OCI-LY7 (cell line): ENCODE measurements around the gene STIM2. TPM values are rescaled to one million over a fixed set of nuclear protein-coding genes. Genes with fewer than 3 reads are reported as not detected.

Source experiments
- BruUV-seq: library from RNA; stranded (reverse); fragments of 400-500 nt; replicated peaks from 2 replicates; lab custom pipeline; 2021; lab: Mats Ljungman, UMichigan
- CTCF ChIA-PET: fragments of 300-600 bp; sonication (Branson Sonifier 250); formaldehyde crosslinking; loops from one replicate; lab custom pipeline; 2022; ENCODE audit warnings: antibody characterized with exemption; ENCODE audit not compliant: unreplicated experiment; lab: Charles Lee
- POLR2A ChIA-PET: fragments of 300-600 bp; sonication (Branson Sonifier 250); formaldehyde crosslinking; loops from one replicate; lab custom pipeline; 2022; ENCODE audit warnings: antibody characterized with exemption; lab: Charles Lee
- DNase-seq: peaks from one replicate; pipeline ENCODE4 v3.0.0-alpha.2; 2015; ENCODE audit warnings: low spot score
- H2AFZ ChIP-seq: fragments of 200-600 bp; sonication (generic), shearing (Covaris generic); 2 replicates; pipeline ENCODE4 v1.6.1; 2014; ENCODE audit warnings: mild to moderate bottlenecking, antibody characterized with exemption, low read length, moderate library complexity
- H3K27ac ChIP-seq: fragments of 200-600 bp; sonication (generic); 2 replicates; pipeline ENCODE4 v1.5.1; 2014; ENCODE audit warnings: mixed run types, low read depth, mild to moderate bottlenecking, moderate library complexity, low read length, inconsistent platforms; ENCODE audit not compliant: poor library complexity, severe bottlenecking
- H3K36me3 ChIP-seq: fragments of 200-600 bp; sonication (generic); 2 replicates; pipeline ENCODE4 v1.6.1; 2014; ENCODE audit warnings: mild to moderate bottlenecking, antibody characterized with exemption, low read length, moderate library complexity, mixed read lengths; ENCODE audit not compliant: insufficient read depth
- H3K4me1 ChIP-seq: fragments of 200-600 bp; sonication (generic); 2 replicates; pipeline ENCODE4 v1.5.1; 2014; ENCODE audit warnings: mild to moderate bottlenecking, low read length; ENCODE audit not compliant: insufficient read depth, poor library complexity, severe bottlenecking
- H3K4me2 ChIP-seq: fragments of 200-600 bp; sonication (generic); 2 replicates; pipeline ENCODE4 v1.6.1; 2014; ENCODE audit warnings: mild to moderate bottlenecking, low read length
- H3K4me3 ChIP-seq: fragments of 200-600 bp; sonication (generic); 2 replicates; pipeline ENCODE4 v1.5.1; 2014; ENCODE audit warnings: mild to moderate bottlenecking, low read depth, low read length; ENCODE audit not compliant: poor library complexity, severe bottlenecking
- H3K79me2 ChIP-seq: fragments of 200-600 bp; sonication (generic); 2 replicates; pipeline ENCODE4 v1.6.1; 2016; ENCODE audit warnings: low read depth, mild to moderate bottlenecking, low read length, moderate library complexity, mixed read lengths; ENCODE audit not compliant: insufficient read depth
- H3K9me2 ChIP-seq: fragments of 200-600 bp; sonication (generic); 2 replicates; pipeline ENCODE4 v1.6.1; 2016; ENCODE audit warnings: mild to moderate bottlenecking, low read length, mixed read lengths; ENCODE audit not compliant: insufficient read depth
- H3K9me3 ChIP-seq: fragments of 200-600 bp; sonication (generic); 2 replicates; pipeline ENCODE4 v1.6.1; 2014; ENCODE audit warnings: mild to moderate bottlenecking, mixed run types, low read length, mixed read lengths
- H4K20me1 ChIP-seq: fragments of 200-600 bp; sonication (generic); 2 replicates; pipeline ENCODE4 v1.6.1; 2014; ENCODE audit warnings: mild to moderate bottlenecking, antibody characterized with exemption, low read length, moderate library complexity, mixed read lengths; ENCODE audit not compliant: insufficient read depth
- EZH2phosphoT487 ChIP-seq: fragments of 200-600 bp; sonication (generic); IDR thresholded peaks from 2 replicates; pipeline ENCODE4 v1.6.1; 2018; ENCODE audit warnings: low read depth, borderline replicate concordance, mild to moderate bottlenecking, mixed run types, antibody characterized with exemption, low read length, moderate library complexity, mixed read lengths
- intact Hi-C: fragments of 100-400 bp; cut with micrococcal nuclease; formaldehyde crosslinking; loops from one replicate; pipeline ENCODE4 v1.10.0; 2022; ENCODE audit not compliant: unreplicated experiment
- total RNA-seq, 2 experiments: library from RNA; depleted of rRNA in 1 of 2; stranded (reverse); fragments of >200 nt in 1 of 2; shearing (Covaris generic) in 1 of 2; gene quantifications; 2 replicates each; pipeline ENCODE4 v1.2.3, GENCODE V29; 2014 to 2022
- TF ChIP-seq, protein P1 (sequence below): fragments of 200-600 bp; sonication (generic); conservative IDR thresholded peaks from 2 replicates; pipeline ENCODE4 v1.5.1; 2014; ENCODE audit warnings: mild to moderate bottlenecking, antibody characterized with exemption, low read length, moderate library complexity, mixed read lengths

Gene STIM2
- total RNA-seq, 2 experiments from 2014 or later, result 108 to 309 TPM

GRCh38 chr4:26827798-26828197 lies 32.8 kb upstream of the STIM2 start:
- POLR2A ChIA-PET, result interaction anchor here (0.6 to 14.4 kb wide), 22 partner anchors 9 to 1033 kb away, joined by 3 to 440 read pairs (median 8); partner anchors contain the start of gene STIM2
- Histone ChIP-seq H3K79me2 (peaks cover 17% of the 10 kb centered on the region; the same call in 1 of the 2 replicates), H3K9me3 (peaks cover 24% of the 10 kb centered on the region), H3K9me2 (no peaks in the 10 kb centered on the region), H4K20me1 (no peaks in the 10 kb centered on the region), H3K36me3 (peaks cover 20% of the 10 kb centered on the region), H3K27ac (peak overlapping the region; percentile 98), H3K4me1 (peaks cover 82% of the 10 kb centered on the region), H3K4me2 (peak overlapping the region; percentile 63), H3K4me3 (peak overlapping the region; percentile 59), H2AFZ (peak overlapping the region; percentile 53; the same call in 1 of the 2 replicates)
- no peak for TF ChIP-seq EZH2phosphoT487
- TF ChIP-seq, protein P1, sequence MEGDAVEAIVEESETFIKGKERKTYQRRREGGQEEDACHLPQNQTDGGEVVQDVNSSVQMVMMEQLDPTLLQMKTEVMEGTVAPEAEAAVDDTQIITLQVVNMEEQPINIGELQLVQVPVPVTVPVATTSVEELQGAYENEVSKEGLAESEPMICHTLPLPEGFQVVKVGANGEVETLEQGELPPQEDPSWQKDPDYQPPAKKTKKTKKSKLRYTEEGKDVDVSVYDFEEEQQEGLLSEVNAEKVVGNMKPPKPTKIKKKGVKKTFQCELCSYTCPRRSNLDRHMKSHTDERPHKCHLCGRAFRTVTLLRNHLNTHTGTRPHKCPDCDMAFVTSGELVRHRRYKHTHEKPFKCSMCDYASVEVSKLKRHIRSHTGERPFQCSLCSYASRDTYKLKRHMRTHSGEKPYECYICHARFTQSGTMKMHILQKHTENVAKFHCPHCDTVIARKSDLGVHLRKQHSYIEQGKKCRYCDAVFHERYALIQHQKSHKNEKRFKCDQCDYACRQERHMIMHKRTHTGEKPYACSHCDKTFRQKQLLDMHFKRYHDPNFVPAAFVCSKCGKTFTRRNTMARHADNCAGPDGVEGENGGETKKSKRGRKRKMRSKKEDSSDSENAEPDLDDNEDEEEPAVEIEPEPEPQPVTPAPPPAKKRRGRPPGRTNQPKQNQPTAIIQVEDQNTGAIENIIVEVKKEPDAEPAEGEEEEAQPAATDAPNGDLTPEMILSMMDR, result no peak
- CTCF ChIA-PET, result interaction anchor here (0.8 to 2.0 kb wide), 4 partner anchors 11 to 39 kb away, joined by 3 to 6 read pairs (median 4); no protein-coding TSS in a partner anchor
- BruUV-seq, result no TSS peak
- peak; percentile 53 for DNase-seq
- intact Hi-C loops, result loop anchor here (1.0 to 5.0 kb wide), 6 partner anchors 33 to 965 kb away; partner anchors contain the start of genes RBPJ, SEL1L3 and STIM2

DNA sequence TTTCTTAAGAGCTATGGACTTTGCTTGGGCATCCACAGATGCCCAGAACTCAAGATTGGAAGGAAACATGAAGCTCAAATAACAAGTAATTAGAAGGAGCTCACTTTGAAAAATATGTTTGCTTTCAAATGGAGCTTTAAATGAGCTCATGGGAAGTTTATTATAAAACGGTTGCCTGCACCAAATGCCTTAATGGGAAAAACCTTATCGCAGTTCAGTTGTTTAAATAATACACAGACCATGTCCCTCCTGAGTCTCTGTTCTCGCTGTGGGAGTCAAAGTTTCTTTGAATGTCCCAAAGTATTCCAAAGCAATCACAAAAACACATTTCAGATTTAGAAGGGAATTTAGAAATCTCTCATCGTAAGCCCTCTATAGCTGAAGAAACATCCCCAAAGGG lies 31.6 kb upstream of the STIM2 start:
- TF ChIP-seq, protein P1, result no peak
- TF ChIP-seq EZH2phosphoT487, result no peak
- peak overlapping the region; percentile 98 for H3K27ac ChIP-seq
- POLR2A ChIA-PET, result interaction anchor here (0.6 to 14.4 kb wide), 26 partner anchors 11 to 965 kb away, joined by 3 to 440 read pairs (median 6); partner anchors contain the start of genes STIM2 and TBC1D19
- H3K4me3 ChIP-seq, result peak overlapping the region; percentile 59
- peaks cover 93% of the 10 kb centered on the region for H3K4me1 ChIP-seq
- peaks cover 9% of the 10 kb centered on the region; the same call in 1 of the 2 replicates for H3K36me3 ChIP-seq
- peak overlapping the region; percentile 63 for H3K4me2 ChIP-seq
- peaks cover 17% of the 10 kb centered on the region; the same call in 1 of the 2 replicates for H3K79me2 ChIP-seq
- intact Hi-C loops, result loop anchor here (5.0 kb wide), 2 partner anchors 507 to 967 kb away; partner anchors contain the start of genes RBPJ and SEL1L3
- H3K9me2 ChIP-seq, result no peaks in the 10 kb centered on the region
- DNase-seq, result no peak
- BruUV-seq, result no TSS peak
- H2AFZ ChIP-seq, result peak overlapping the region; percentile 53; the same call in 1 of the 2 replicates
- H3K9me3 ChIP-seq, result peaks cover 11% of the 10 kb centered on the region
- CTCF ChIA-PET, result interaction anchor here (1.0 to 2.7 kb wide), 6 partner anchors 10 to 177 kb away, joined by 3 to 11 read pairs (median 4); no protein-coding TSS in a partner anchor
- no peaks in the 10 kb centered on the region for H4K20me1 ChIP-seq
